ENCODE data around the gene ZSCAN5C.

The ZSCAN5C gene

DNA sequence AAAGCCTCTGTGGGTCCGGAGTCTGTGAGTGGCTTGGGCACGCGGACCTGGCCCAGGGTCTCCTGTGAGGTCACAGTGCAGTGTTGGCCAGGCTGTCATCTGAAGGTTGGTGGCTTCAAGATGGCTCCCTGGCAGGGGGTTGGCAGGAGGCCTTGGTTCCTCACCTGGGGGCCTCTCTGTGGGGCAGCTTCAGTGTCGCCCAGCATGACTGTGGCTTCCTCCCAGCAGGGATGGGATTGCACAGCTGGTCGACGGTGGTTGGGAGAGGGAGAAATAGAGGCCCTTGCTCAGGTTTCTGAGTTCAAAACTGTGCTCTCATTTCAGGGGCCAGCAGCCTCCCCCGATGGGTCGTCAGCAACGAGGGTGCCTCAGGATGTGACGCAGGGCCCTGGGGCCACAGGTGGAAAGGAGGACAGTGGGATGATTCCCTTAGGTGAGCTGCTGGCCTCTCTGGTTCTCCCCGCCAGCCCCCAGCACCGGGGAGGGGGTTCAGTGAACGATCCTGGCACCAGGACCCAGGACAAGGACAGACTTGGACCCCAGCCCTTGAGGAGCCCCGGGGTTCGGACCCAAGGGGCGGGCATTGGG is 43.8 kb upstream of the ZSCAN5C start:
- TF ChIP-seq, protein P1, sequence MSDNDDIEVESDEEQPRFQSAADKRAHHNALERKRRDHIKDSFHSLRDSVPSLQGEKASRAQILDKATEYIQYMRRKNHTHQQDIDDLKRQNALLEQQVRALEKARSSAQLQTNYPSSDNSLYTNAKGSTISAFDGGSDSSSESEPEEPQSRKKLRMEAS (IDR thresholded peaks at IDR 0.05; ENCODE audit: low read depth, low read length) = no peak
- TF ChIP-seq, protein P2, sequence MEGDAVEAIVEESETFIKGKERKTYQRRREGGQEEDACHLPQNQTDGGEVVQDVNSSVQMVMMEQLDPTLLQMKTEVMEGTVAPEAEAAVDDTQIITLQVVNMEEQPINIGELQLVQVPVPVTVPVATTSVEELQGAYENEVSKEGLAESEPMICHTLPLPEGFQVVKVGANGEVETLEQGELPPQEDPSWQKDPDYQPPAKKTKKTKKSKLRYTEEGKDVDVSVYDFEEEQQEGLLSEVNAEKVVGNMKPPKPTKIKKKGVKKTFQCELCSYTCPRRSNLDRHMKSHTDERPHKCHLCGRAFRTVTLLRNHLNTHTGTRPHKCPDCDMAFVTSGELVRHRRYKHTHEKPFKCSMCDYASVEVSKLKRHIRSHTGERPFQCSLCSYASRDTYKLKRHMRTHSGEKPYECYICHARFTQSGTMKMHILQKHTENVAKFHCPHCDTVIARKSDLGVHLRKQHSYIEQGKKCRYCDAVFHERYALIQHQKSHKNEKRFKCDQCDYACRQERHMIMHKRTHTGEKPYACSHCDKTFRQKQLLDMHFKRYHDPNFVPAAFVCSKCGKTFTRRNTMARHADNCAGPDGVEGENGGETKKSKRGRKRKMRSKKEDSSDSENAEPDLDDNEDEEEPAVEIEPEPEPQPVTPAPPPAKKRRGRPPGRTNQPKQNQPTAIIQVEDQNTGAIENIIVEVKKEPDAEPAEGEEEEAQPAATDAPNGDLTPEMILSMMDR (IDR thresholded peaks at IDR 0.05; ENCODE audit: low read depth, low read length) = no peak
- TF ChIP-seq POLR2A (IDR thresholded peaks at IDR 0.05; ENCODE audit: extremely low read depth, insufficient read length) (no peak), MYC (IDR thresholded peaks at IDR 0.05; ENCODE audit: low read depth, low read length) (no peak)
- no peak overlapping the region for H3K4me3 ChIP-seq (ENCODE audit: low read depth, low read length)
- no peak for DNase-seq (ENCODE audit: low read depth)

DNA sequence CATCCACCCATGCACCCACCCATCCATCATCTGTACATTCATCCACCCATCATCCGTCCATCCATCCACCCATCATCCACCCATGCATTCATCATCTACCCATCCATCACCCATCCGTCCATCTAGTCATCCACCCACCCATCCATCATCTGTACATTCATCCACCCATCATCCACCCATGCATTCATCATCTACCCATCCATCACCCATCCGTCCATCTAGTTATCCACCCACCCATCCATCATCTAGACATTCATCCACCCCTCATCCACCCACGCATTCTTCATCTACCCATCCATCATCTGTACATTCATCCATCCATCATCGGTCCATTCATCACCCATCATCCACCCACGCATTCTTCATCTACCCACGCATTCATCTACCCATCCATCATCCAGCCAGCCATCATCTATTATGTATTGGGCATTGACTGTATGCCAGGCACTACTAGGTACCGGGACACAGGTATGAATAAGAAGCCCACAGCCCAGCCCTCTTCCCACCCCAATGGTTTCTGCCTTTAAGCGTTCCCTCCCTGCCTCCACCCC is 43.0 kb upstream of the ZSCAN5C start:
- no peak for DNase-seq (ENCODE audit: low read depth)
- no peak for TF ChIP-seq MYC (IDR thresholded peaks at IDR 0.05; ENCODE audit: low read depth, low read length)
- H3K4me3 ChIP-seq (ENCODE audit: low read depth, low read length) = no peak overlapping the region

DNA sequence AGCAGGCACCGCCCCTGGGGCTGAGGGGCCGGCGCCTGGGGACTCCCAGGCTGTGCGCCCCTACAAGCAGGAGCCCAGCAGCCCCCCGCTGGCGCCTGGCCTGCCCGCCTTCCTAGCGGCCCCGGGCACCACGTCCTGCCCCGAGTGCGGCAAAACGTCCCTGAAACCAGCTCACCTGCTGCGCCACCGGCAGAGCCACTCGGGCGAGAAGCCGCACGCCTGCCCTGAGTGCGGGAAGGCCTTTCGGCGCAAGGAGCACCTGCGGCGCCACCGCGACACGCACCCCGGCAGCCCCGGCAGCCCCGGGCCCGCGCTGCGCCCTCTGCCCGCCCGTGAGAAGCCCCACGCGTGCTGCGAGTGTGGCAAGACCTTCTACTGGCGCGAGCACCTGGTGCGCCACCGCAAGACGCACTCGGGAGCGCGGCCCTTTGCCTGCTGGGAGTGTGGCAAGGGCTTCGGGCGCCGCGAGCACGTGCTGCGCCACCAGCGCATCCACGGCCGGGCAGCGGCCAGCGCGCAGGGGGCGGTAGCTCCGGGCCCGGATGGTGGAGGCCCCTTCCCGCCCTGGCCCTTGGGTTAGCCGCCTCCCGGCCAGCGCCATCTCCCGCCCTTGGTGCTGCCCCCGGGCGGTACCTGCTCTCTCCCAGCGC is 42.3 kb upstream of the ZSCAN5C start:
- TF ChIP-seq POLR2A (IDR thresholded peaks at IDR 0.05; ENCODE audit: extremely low read depth, insufficient read length) (no peak), MYC (IDR thresholded peaks at IDR 0.05; ENCODE audit: low read depth, low read length) (no peak)
- TF ChIP-seq, protein P2 (IDR thresholded peaks at IDR 0.05; ENCODE audit: low read depth, low read length) = no peak
- TF ChIP-seq, protein P1 (IDR thresholded peaks at IDR 0.05; ENCODE audit: low read depth, low read length) = no peak
- no peak for DNase-seq (ENCODE audit: low read depth)
- H3K4me3 ChIP-seq (ENCODE audit: low read depth, low read length) = no peak overlapping the region

DNA sequence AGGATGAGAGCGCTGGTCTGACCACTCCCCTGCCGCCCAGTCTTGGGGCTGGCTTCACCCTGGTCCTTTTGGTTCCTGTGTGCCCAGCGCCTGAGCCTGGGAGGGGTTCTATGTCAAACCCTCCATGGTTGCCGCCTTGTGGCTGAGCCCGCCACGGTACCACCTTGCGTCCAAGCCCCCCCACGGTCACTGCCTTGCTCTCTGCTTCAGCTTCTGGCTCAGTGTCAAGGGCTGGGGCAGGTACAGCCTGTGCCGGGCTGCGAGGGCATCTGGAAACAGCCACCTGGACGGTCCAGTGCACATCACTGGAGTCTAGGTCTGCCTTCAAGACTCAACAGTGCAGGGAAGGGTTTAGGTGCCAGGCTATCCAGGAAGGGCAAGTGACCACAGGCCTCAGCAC is 40.5 kb upstream of the ZSCAN5C start:
- TF ChIP-seq, protein P2 (IDR thresholded peaks at IDR 0.05; ENCODE audit: low read depth, low read length) = no peak
- TF ChIP-seq POLR2A (IDR thresholded peaks at IDR 0.05; ENCODE audit: extremely low read depth, insufficient read length) = no peak
- no peak for TF ChIP-seq MYC (IDR thresholded peaks at IDR 0.05; ENCODE audit: low read depth, low read length)
- TF ChIP-seq, protein P1 (IDR thresholded peaks at IDR 0.05; ENCODE audit: low read depth, low read length) = no peak
- no peak overlapping the region for H3K4me3 ChIP-seq (ENCODE audit: low read depth, low read length)
- DNase-seq (ENCODE audit: low read depth) = no peak

DNA sequence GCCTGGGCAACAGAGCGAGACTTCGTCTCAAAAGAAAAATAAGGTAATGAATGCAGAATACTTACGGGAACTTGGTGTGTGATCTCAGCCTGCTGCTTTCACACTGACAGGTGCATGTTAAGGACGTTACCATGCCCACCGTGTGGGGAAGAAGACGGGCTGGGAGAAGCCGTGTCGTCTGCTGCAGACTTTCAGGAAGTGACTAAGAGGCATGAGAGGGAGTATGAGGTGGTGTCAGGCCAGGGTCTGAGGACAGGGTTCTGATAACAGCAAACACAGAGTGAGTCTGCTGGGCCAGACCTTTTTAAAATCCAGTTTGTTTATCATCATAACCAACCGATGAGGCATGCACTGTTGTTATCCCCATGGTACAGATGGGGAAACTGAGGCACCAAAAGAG is 39.8 kb upstream of the ZSCAN5C start:
- DNase-seq (ENCODE audit: low read depth) = peak; percentile 63
- no peak overlapping the region for H3K4me3 ChIP-seq (ENCODE audit: low read depth, low read length)
- TF ChIP-seq, protein P1 (IDR thresholded peaks at IDR 0.05; ENCODE audit: low read depth, low read length) = 0 out of 2 replicates have a peak, but pooled peaks have one; percentile 8
- TF ChIP-seq MYC (IDR thresholded peaks at IDR 0.05; ENCODE audit: low read depth, low read length) = no peak

DNA sequence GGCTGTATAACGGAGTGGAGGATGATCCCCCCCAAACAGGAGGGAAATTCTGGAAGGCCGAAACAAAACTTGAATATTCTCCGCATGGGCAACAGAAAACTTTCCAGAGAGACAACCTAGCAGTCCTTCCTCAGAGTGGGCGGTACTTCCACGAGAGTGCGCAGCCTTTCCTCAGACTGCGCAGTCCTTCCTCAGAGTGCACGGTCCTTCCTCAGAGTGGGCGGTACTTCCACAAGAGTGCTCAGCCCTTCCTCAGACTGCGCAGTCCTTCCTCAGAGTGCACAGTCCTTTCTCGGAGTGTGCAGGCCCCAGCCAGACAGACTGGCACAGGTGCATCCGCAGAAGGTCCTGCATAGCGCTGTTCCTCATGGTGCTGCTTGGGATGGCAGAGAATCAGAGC is 39.0 kb upstream of the ZSCAN5C start:
- no peak for DNase-seq (ENCODE audit: low read depth)
- TF ChIP-seq, protein P1 (IDR thresholded peaks at IDR 0.05; ENCODE audit: low read depth, low read length) = no peak
- TF ChIP-seq POLR2A (IDR thresholded peaks at IDR 0.05; ENCODE audit: extremely low read depth, insufficient read length) = no peak
- TF ChIP-seq, protein P2 (IDR thresholded peaks at IDR 0.05; ENCODE audit: low read depth, low read length) = no peak
- no peak for TF ChIP-seq MYC (IDR thresholded peaks at IDR 0.05; ENCODE audit: low read depth, low read length)

More for the DNA sequence above, 39.0 kb upstream of the ZSCAN5C start:
- no peak overlapping the region for H3K4me3 ChIP-seq (ENCODE audit: low read depth, low read length)

Measured in NB4 (cell line).